A549 treated with AZD2906 at 1 μM for 4 hours (cell line): Measurements from ENCODE around the gene MCRIP2. TPM values are rescaled to one million over a fixed set of nuclear protein-coding genes. Genes with fewer than 3 reads are reported as not detected.

Experiments
- total RNA-seq: library from RNA; stranded (reverse); fragments of 200-300 nt; extraction: Qiagen RNA extraction; gene quantifications from 5 replicates; pipeline ENCODE4 v1.2.3, GENCODE V29; 2022

The MCRIP2 gene, protein sequence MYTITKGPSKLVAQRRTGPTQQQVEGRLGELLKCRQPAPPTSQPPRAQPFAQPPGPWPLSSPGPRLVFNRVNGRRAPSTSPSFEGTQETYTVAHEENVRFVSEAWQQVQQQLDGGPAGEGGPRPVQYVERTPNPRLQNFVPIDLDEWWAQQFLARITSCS
- 18.0 to 45.7 TPM (median 39.2 TPM) in 5 replicates for total RNA-seq

DNA sequence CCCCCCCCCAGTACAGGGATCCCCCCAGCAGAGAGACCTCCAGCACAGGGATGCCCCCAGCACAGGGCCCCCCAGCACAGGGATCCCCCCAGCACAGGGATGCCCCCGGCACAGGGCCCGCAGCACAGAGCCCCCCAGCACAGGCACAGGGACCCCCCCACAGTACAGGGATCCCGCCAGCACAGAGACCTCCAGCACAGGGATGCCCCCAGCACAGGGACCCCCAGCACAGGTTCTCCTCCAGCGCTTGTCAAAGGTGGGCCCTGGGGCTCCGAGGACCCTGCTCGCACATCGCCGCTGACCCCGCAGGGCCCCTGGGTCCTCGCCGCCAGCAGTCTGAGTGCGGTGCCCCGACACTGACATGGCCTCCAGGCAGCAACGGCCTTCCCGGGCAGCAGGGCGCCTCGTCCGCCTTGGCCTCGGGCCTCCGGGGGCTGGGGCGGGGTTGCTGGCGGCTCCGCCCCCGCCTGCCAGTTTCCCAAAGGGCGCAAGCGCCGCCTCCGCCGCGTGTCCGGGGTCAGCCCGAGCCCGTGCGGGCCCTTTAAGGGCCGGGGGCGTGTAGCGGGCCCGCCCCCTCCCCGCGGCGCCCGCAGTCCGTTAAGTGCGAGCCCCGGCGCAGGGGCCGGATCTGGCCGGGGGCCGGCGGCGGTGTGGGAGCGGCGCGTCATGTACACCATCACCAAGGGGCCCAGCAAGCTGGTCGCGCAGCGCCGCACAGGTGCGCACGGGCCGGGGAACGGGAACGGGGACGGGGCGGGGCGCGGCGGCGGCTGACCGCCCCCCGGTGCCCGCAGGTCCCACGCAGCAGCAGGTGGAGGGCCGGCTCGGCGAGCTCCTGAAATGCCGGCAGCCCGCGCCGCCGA is at the start of gene MCRIP2:
TSS of gene MCRIP2 (plus strand) at position 503 of the 863 bp plus-strand sequence. CDS start at position 667, 164 bp downstream.

DNA sequence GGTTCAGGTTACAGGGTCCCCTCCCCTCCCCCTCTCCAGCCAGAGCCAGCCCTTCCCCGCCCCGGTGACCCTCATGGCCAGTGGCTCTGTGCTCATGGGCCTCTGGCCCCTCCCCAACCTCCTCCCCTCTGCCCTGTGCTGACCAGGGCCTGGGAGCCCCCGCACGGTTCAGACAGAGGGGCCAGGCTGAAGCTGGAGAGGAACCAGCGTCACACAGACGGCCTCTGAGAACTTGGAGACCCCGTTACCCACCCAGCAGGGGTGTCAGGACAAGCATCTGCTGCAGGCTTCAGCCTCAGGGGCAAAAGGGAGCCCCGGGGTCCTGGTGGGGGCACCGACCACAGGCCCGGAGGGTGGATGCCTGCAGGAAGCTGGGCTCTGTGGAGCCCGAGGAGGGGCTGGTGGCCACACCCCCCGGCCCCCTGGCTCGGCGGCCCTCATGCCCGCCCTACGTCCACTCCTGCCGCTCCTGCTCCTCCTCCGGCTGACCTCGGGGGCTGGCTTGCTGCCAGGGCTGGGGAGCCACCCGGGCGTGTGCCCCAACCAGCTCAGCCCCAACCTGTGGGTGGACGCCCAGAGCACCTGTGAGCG is 10.7 kb upstream of the MCRIP2 start, which contains the start of gene WFIKKN1:
TSS of gene WFIKKN1 (plus strand) at position 171 of the 591 bp plus-strand sequence. CDS start at position 440, 269 bp downstream.

DNA sequence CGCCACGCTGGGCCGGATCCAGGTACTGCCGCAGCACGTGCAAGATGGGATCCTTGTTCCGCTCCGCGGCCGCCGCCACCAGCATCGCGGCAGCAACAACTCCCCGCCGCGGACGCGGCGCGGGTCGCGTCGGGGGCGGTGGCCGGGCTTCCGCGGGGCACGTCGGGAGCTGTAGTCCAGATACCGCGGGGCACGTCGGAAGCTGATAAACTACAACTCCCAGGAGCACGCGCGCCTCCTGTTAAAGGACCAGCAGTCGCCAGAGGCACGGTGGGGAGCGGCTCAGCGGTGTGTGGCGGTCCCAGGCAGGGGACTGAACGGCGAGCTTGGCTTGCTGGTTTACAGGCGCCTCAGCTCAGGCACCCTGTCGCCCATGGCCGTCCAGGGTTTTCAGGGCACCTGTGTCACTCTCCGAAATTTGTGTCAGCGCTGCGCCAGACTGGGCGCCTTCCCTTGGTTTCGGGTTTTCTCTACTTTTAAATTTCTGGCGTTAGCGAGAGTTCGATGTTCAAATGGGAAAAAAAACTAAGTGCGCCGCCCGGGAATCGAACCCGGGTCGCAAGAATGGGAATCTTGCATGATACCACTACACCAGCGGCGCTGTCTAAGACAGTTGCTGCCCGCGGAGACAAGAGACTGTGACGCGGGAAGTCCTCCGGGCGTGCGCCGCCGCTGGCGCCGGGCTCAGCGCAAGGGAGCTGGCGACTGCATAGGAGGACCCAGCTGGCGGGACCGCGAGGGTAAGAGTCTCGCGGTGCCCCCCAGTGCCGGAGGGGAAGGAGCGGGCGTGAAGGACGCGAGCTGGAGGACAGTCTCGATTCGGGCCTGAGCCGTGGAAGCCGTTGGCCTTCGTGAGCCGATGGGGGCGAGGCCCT is 5.2 kb upstream of the MCRIP2 start, which contains the start of gene METTL26:
TSS of gene METTL26 (minus strand) at position 100 of the 875 bp plus-strand sequence. CDS start at position 85, 15 bp downstream.

DNA sequence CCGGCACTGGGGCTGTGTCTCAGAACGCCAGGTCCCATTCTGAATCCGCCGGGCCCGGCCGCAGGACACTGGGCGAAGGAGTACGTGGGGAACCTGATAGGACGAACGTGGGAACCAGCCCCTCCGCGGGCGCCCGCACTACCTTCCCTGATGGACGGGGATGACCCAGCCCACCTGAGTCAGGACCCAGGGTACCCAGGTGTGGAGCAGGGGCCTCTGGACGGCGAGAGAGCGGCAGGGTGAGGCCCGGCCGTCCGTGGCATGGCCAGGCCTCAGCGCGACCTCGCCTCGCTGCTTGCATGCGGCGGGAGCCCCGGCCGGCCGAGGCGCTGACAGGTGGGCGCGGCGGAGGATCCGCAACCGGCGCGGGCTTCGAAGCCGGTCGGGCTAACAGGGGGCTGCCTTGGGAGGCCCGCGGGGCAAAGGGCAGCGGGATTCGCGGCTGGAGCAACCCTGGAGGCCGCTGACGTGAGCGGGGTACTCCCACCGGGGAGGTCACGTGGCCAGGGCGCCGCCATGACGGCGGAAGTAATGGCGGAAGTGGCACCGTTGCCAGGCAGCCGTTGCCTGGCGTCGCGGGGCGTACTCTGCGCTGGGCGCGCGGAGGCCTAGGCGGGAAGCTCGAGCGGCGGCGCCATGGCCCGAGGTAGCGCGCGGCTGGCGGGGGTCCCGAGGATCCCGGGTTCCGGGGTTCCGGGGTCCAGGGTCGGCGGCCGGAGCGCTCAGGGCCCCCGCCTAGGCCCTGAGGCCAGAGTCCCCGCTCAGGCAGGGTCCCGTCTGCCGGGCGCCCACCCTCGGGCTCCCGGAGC is 7.4 kb downstream of the MCRIP2 start, which contains the start of gene WDR90:
TSS of gene WDR90 (plus strand) at position 585 of the 809 bp plus-strand sequence. CDS start at position 637, 52 bp downstream.

DNA sequence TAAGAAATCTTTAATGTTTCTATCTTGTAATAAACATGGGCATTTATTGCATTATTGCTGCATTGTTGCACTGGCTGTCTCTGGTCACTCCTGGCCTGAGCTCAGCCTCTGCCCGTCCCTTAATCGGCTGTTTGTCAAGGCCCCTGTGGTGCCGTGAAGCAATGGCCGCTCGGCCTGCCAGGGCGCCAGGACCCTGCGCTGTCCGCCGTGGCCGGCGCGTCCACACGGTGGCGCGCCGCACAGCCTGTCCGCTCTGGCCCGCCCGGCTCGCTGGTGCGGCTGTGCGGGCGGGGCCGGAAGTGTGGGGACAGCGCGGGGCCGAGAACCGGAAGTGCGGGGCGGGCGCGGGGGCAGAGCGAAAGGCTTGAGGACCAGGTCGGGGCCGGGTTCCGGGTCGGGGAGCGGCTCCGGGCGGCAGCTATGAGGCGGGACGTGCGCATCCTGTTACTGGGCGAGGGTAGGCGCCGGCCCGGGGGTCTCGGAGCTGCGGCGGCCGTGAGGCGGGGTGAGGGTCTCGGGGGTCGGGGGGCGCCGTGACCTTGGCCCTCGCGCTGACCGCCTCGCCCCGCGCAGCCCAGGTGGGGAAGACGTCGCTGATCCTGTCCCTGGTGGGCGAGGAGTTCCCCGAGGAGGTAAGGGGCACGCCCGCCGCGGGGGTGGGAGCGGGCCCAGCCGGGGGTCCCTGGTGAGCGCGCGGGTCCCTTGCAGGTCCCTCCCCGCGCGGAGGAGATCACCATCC is 26.3 kb downstream of the MCRIP2 start, which contains the start of gene RHOT2:
TSS of gene RHOT2 (plus strand) at position 353 of the 739 bp plus-strand sequence. CDS start at position 421, 68 bp downstream.

DNA sequence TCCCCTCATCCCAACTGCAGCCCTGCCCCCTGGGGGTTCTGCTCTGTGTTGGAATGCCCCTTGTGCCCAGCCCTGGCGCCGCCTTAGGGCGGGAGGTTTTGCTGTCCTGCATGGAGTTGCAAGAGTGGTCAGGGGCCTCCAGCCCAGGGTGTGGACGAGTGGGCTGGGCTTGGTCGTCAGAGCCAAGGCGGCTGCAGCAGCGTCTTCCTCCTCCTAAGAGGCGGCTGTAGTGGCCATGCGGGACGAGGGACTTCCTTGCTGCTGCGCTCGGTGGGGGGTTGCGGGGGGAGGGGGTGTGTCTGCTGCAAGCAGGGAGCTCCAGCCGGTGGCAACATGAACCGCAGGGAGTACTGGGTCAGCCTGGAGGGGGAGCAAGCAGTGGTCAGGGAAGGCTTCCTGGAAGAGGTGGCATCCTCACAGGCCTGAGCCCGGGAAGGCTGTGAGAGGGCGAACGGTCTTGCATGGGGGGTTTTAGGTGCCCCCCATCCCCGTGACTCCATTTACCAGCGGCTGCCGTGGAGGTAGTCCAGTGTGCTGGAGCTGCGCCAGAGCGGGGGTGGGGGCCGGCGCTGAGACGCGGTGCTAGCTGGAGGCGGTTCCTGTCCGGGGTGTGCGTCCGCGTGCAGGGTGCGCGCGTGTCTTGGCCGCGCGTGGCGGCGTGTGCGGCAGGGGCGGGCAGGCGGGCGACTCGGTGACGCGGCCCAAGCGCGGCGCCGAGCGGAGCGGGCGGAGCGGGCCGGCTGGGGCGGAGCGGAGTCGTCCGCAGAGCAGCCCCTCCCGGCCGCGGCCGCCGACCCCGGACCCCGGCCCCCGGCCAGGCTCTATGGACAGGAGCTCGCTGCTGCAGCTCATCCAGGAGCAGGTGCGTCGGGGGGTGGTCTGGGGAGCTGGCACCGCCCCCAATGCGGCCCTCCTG is 33.6 kb downstream of the MCRIP2 start, which contains the start of gene RHBDL1:
TSS of gene RHBDL1 (plus strand) at position 704 of the 916 bp plus-strand sequence. CDS start at position 824, 120 bp downstream.

DNA sequence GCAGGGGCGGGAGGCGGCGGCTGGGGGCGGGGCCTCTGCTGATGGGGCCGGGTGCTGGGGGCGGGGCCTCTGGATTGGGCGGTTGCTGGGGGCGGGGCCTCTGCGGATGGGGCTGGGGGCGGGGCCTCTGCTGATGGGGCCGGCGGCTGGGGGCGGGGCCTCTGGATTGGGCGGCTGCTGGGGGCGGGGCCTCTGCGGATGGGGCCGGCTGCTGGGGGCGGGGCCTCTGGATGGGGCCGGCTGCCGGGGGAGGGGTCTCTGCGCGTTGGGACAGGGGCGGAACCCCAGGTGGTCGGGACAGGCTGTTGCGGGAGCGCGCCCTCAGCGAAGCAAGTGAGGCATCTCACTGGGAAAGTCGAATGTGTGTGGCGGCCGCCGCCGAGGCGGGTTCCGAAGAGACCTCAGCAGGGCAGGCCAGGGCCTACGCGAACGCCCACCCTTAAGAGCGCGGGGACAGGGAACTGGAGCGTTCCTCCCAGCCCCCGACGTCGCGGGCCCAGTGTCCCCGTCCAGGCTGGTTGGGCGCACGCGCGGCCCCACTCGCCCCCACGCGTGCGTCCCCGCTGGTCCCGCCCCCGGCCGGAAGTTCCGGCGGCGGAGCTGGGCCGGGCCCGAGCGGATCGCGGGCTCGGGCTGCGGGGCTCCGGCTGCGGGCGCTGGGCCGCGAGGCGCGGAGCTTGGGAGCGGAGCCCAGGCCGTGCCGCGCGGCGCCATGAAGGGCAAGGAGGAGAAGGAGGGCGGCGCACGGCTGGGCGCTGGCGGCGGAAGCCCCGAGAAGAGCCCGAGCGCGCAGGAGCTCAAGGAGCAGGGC is 38.4 kb downstream of the MCRIP2 start, which contains the start of gene STUB1:
TSS of gene STUB1 (plus strand) at position 597 of the 811 bp plus-strand sequence. CDS start at position 713, 116 bp downstream.

DNA sequence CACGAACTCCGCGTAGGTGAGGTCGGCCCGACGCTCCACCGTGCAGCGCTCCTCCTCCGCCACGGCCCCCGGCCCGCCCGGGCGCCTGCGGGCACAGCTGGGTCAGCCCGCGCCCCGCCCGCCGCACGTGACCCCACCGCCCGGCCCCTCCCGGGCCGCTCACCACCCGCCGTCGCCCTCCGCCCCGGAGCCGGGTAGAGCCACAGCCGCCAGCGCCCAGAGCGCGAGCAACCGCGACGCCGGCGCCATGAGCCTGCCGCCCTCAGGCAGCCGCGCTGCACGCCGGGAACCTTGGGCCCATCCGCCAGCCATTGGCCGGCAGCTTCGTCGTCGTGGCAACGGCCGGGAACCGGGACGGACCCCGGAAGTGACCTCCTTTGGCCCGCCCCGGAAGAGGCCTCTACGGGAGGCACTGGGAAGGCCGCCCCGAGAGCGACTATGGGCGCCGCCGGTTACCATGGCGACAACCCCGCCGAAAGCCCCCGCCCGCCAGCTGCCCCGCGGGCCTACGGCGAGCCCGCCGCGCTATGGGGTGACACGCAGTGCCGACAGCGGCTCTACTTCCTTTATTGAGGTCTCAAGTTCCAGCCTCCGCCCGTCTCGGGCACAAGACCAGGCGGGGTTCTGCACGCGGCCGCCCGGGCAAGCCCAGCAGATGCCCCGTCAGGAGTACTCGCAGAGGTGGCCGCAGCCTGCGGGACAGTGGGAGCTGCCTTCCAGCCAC is 42.6 kb downstream of the MCRIP2 start, which contains the start of gene JMJD8:
TSS of gene JMJD8 (minus strand) at position 264 of the 724 bp plus-strand sequence. CDS start at position 249, 15 bp downstream.

Other genes with a start within 250 kb of the MCRIP2 start
- gene NME4, start 244.6 kb upstream of the MCRIP2 start, total RNA-seq = 264 to 457 TPM (median 451 TPM) in 5 replicates
- 21.4 to 30.7 TPM (median 29.9 TPM) in 5 replicates for gene DECR2, start 239.9 kb upstream of the MCRIP2 start, total RNA-seq
- 26.2 to 32.4 TPM (median 28.4 TPM) in 5 replicates for gene RAB11FIP3, start 216.2 kb upstream of the MCRIP2 start, total RNA-seq
- 40.4 to 75.7 TPM (median 67.9 TPM) in 5 replicates for gene CAPN15, start 114.1 kb upstream of the MCRIP2 start, total RNA-seq
- gene PRR35, start 81.4 kb upstream of the MCRIP2 start, total RNA-seq = 0.08 to 0.28 TPM (median 0.26 TPM) in 5 replicates
- 0.18 to 0.30 TPM (median 0.23 TPM) in 5 replicates for gene NHLRC4, start 74.8 kb upstream of the MCRIP2 start, total RNA-seq
- gene PIGQ, start 71.9 kb upstream of the MCRIP2 start, total RNA-seq = 28.4 to 42.0 TPM (median 39.2 TPM) in 5 replicates
- gene RAB40C, start 51.8 kb upstream of the MCRIP2 start, total RNA-seq = 14.1 to 20.1 TPM (median 19.5 TPM) in 5 replicates
- 0.04 to 0.17 TPM (median 0.12 TPM) in 5 replicates for gene WFIKKN1, start 10.8 kb upstream of the MCRIP2 start, total RNA-seq
- 79.9 to 151 TPM (median 141 TPM) in 5 replicates for gene METTL26, start 5.5 kb upstream of the MCRIP2 start, total RNA-seq
- gene WDR90, start 7.5 kb downstream of the MCRIP2 start, total RNA-seq = 13.8 to 27.0 TPM (median 22.9 TPM) in 5 replicates
- gene RHOT2, start 26.3 kb downstream of the MCRIP2 start, total RNA-seq = 64.8 to 96.0 TPM (median 88.4 TPM) in 5 replicates
- 0.50 to 1.5 TPM (median 1.3 TPM) in 5 replicates for gene RHBDL1, start 33.8 kb downstream of the MCRIP2 start, total RNA-seq
- gene STUB1, start 38.6 kb downstream of the MCRIP2 start, total RNA-seq = 84.5 to 130 TPM (median 121 TPM) in 5 replicates
- 67.4 to 83.2 TPM (median 83.1 TPM) in 5 replicates for gene JMJD8, start 42.5 kb downstream of the MCRIP2 start, total RNA-seq
- gene WDR24, start 48.6 kb downstream of the MCRIP2 start, total RNA-seq = 3.9 to 6.6 TPM (median 6.2 TPM) in 5 replicates
- gene FBXL16, start 64.0 kb downstream of the MCRIP2 start, total RNA-seq = 15.0 to 21.8 TPM (median 15.8 TPM) in 5 replicates
- gene METRN, start 73.3 kb downstream of the MCRIP2 start, total RNA-seq = 66.1 to 228 TPM (median 216 TPM) in 5 replicates
- 28.7 to 63.4 TPM (median 61.2 TPM) in 5 replicates for gene ANTKMT, start 79.3 kb downstream of the MCRIP2 start, total RNA-seq
- gene CCDC78, start 84.6 kb downstream of the MCRIP2 start, total RNA-seq = 3.4 to 6.3 TPM (median 5.2 TPM) in 5 replicates
- gene HAGHL, start 85.3 kb downstream of the MCRIP2 start, total RNA-seq = 17.6 to 20.2 TPM (median 18.6 TPM) in 5 replicates
- gene CIAO3, start 99.2 kb downstream of the MCRIP2 start, total RNA-seq = 22.4 to 33.1 TPM (median 30.0 TPM) in 5 replicates
- gene MSLN, start 118.9 kb downstream of the MCRIP2 start, total RNA-seq = 2.9 to 3.7 TPM (median 3.1 TPM) in 5 replicates
- gene RPUSD1, start 146.6 kb downstream of the MCRIP2 start, total RNA-seq = 34.4 to 58.3 TPM (median 53.4 TPM) in 5 replicates
- gene CHTF18, start 146.8 kb downstream of the MCRIP2 start, total RNA-seq = 14.5 to 32.9 TPM (median 24.5 TPM) in 5 replicates
- gene GNG13, start 158.9 kb downstream of the MCRIP2 start, total RNA-seq = not detected in 5 replicates